GM12878 (cell line): Measurements from ENCODE around the gene TSR1. TPM values are rescaled to one million over a fixed set of nuclear protein-coding genes. Genes with fewer than 3 reads are reported as not detected.

ENCODE experiments used
- ATAC-seq: fragments of 200-7000 bp; cut with Tn5 transposase; 3 replicates; pipeline ENCODE4 v1.9.1; 2020; ENCODE audit warnings: mild to moderate bottlenecking, moderate library complexity
- BruUV-seq: library from RNA; stranded (reverse); fragments of 400-500 nt; replicated peaks from 2 replicates; lab custom pipeline; 2021; lab: Mats Ljungman, UMichigan
- CTCF ChIA-PET: fragments of 300-600 bp; sonication (Branson Sonifier 250); formaldehyde crosslinking; extraction: SDS; loops from one replicate; lab custom pipeline; 2021; ENCODE audit warnings: inconsistent platforms; lab: Yijun Ruan, JAX
- POLR2A ChIA-PET: fragments of 350-600 bp; formaldehyde crosslinking; extraction: SDS; loops from one replicate; lab custom pipeline; 2021; ENCODE audit warnings: inconsistent platforms; lab: Charles Lee
- RAD21 ChIA-PET: fragments of 300-600 bp; sonication (Branson Sonifier 250); formaldehyde crosslinking; loops from one replicate; lab custom pipeline; 2023; ENCODE audit warnings: antibody characterized with exemption; ENCODE audit not compliant: unreplicated experiment; lab: Charles Lee
- SMC1A ChIA-PET: fragments of 300-600 bp; sonication (Branson Sonifier 250); formaldehyde crosslinking; loops from one replicate; lab custom pipeline; 2023; ENCODE audit not compliant: unreplicated experiment, uncharacterized antibody; lab: Charles Lee
- DNase-seq: peaks from one replicate; pipeline ENCODE4 v3.0.0-alpha.2; 2011; ENCODE audit warnings: low read depth, low spot score
- FAIRE-seq: peaks from 3 replicates; lab custom pipeline; 2011; peaks lifted over from hg19 to GRCh38; lab: Jason Lieb, UNC
- H2AFZ ChIP-seq: 2 replicates; pipeline ENCODE4 v1.6.0; 2011; ENCODE audit warnings: low read depth, low read length, control low read depth; ENCODE audit not compliant: control insufficient read depth
- H3K27ac ChIP-seq: 2 replicates; pipeline ENCODE4 v1.5.1; 2011; ENCODE audit warnings: control low read depth; ENCODE audit not compliant: control insufficient read depth, insufficient read depth
- H3K27me3 ChIP-seq, 2 experiments: replicated peaks in 1 of 2; 2 replicates each; pipeline versions ENCODE4 v1.6.0 to v1.6.1; 2011; ENCODE audit warnings: low read length in 1 of 2; ENCODE audit not compliant: control insufficient read depth in 2 of 2, insufficient read depth in 2 of 2
- H3K36me3 ChIP-seq, 2 experiments: 2 replicates each; pipeline ENCODE4 v1.5.1; 2011; ENCODE audit warnings: low read length in 1 of 2; ENCODE audit not compliant: control insufficient read depth in 2 of 2, insufficient read depth in 2 of 2
- H3K4me1 ChIP-seq: 2 replicates; pipeline ENCODE4 v1.6.1; 2011; ENCODE audit warnings: mild to moderate bottlenecking, low read length, moderate library complexity, mixed read lengths; ENCODE audit not compliant: control insufficient read depth, insufficient read depth
- H3K4me2 ChIP-seq: 2 replicates; pipeline ENCODE4 v1.6.0; 2011; ENCODE audit warnings: control low read depth; ENCODE audit not compliant: control insufficient read depth, insufficient read depth
- H3K4me3 ChIP-seq: fragments of 200-600 bp; sonication (generic); 2 replicates; pipeline ENCODE4 v1.5.1; 2016
- H3K79me2 ChIP-seq: 2 replicates; pipeline ENCODE4 v1.6.0; 2011; ENCODE audit warnings: low read length; ENCODE audit not compliant: control insufficient read depth, insufficient read depth
- H3K9ac ChIP-seq: 2 replicates; pipeline ENCODE4 v1.8.0; 2011; ENCODE audit warnings: low read length, control low read depth, mixed read lengths; ENCODE audit not compliant: control insufficient read depth, insufficient read depth
- H3K9me3 ChIP-seq: replicated peaks from 3 replicates; pipeline ENCODE4 v1.5.1; 2011; ENCODE audit warnings: mild to moderate bottlenecking, low read length; ENCODE audit not compliant: control insufficient read depth, insufficient read depth
- H4K20me1 ChIP-seq: 2 replicates; pipeline ENCODE4 v1.6.0; 2011; ENCODE audit not compliant: control insufficient read depth, insufficient read depth
- BRCA1 ChIP-seq: IDR thresholded peaks from 2 replicates; pipeline ENCODE4 v1.6.1; 2011; ENCODE audit warnings: low read depth, low read length, improper control_type of control experiment
- FOXM1 ChIP-seq: IDR thresholded peaks from 2 replicates; pipeline ENCODE4 v1.6.1; 2012; ENCODE audit warnings: low read depth, mild to moderate bottlenecking, inconsistent platforms, low read length, moderate library complexity
- HDAC2 ChIP-seq: fragments of 200-600 bp; sonication (generic); IDR thresholded peaks from 2 replicates; pipeline ENCODE4 v1.6.1; 2017
- HSF1 ChIP-seq: fragments of 150-350 bp; IDR thresholded peaks from 2 replicates; pipeline ENCODE4 v1.6.1; 2014; ENCODE audit warnings: mild to moderate bottlenecking, low read depth, low read length
- MAX ChIP-seq: IDR thresholded peaks from 2 replicates; pipeline ENCODE4 v1.6.1; 2012; ENCODE audit warnings: low read depth, low read length, improper control_type of control experiment
- NFIC ChIP-seq: IDR thresholded peaks from 2 replicates; pipeline ENCODE4 v1.6.1; 2012; ENCODE audit warnings: low read depth, mild to moderate bottlenecking, inconsistent platforms, low read length, moderate library complexity
- NR2C2 ChIP-seq: IDR thresholded peaks from 2 replicates; pipeline ENCODE4 v1.6.1; 2011; ENCODE audit warnings: borderline replicate concordance, low read depth; ENCODE audit not compliant: control insufficient read depth, insufficient read length
- NRF1 ChIP-seq: conservative IDR thresholded peaks from 2 replicates; pipeline ENCODE4 v1.6.1; 2011; ENCODE audit warnings: mild to moderate bottlenecking, low read depth, low read length, improper control_type of control experiment
- PAX8 ChIP-seq: fragments of 450-650 bp; IDR thresholded peaks from 2 replicates; pipeline ENCODE4 v1.6.1; 2017; ENCODE audit warnings: mild to moderate bottlenecking, moderate library complexity
- PML ChIP-seq: IDR thresholded peaks from 2 replicates; pipeline ENCODE4 v1.6.1; 2012; ENCODE audit warnings: low read length, inconsistent platforms
- POU2F2 ChIP-seq: IDR thresholded peaks from 3 replicates; pipeline ENCODE4 v1.6.1; 2011; ENCODE audit warnings: low read depth, mild to moderate bottlenecking, low read length, borderline replicate concordance
- RCOR1 ChIP-seq: conservative IDR thresholded peaks from 2 replicates; pipeline ENCODE4 v1.6.1; 2012; ENCODE audit warnings: low read depth, low read length, improper control_type of control experiment
- RUNX3 ChIP-seq: IDR thresholded peaks from 2 replicates; pipeline ENCODE4 v1.6.1; 2012; ENCODE audit warnings: low read length, inconsistent platforms
- SUPT20H ChIP-seq: IDR thresholded peaks from 2 replicates; pipeline ENCODE4 v1.6.1; 2011; ENCODE audit warnings: low read depth, mild to moderate bottlenecking, low read length, moderate library complexity, borderline replicate concordance; ENCODE audit not compliant: control insufficient read depth
- TAF1 ChIP-seq: IDR thresholded peaks from 2 replicates; pipeline ENCODE4 v1.6.1; 2011; ENCODE audit warnings: mild to moderate bottlenecking, low read depth, low read length, borderline replicate concordance
- WGBS: methylation state at CpG from one replicate; pipeline ENCODE4 v1.1.6; 2016; ENCODE audit warnings: low lambda C conversion rate; ENCODE audit not compliant: insufficient replicate concordance, insufficient coverage; ENCODE audit errors: missing lambda C conversion rate; 5-methylcytosine and 5-hydroxymethylcytosine counted together
- in situ Hi-C: fragments of 300-500 bp; cut with MboI; formaldehyde crosslinking; loops from 9 replicates; pipeline ENCODE4 v1.14.3; 2018; ENCODE audit warnings: mixed read lengths
- intact Hi-C: fragments of 100-400 bp; cut with micrococcal nuclease; formaldehyde crosslinking; loops from one replicate; pipeline ENCODE4 v1.14.2; 2022; ENCODE audit not compliant: unreplicated experiment
- polyA plus RNA-seq, 11 experiments: library from polyadenylated mRNA; depleted of rRNA in 4 of 11; unstranded in 6 of 11; stranded (reverse) in 5 of 11; fragments of >200 nt; fragmentation: Nextera tagmentation in 4 of 11; fragmentation: Illumina TruSeq in 1 of 11; extraction: Ambion mirVana in 4 of 11; extraction: Trizol in 1 of 11; gene quantifications; 1 replicate in 1 of 11; 2 replicates in 10 of 11; pipeline versions ENCODE4 v1.2.1 to v1.2.3, GENCODE V29; 2011 to 2016; ENCODE audit warnings: inconsistent platforms in 2 of 11, missing spikeins in 2 of 11, low read depth in 1 of 11
- total RNA-seq, 4 experiments: library from RNA; depleted of rRNA in 3 of 4; stranded (reverse); fragments of >200 nt in 3 of 4; fragmentation: Illumina TruSeq in 1 of 4; extraction: Trizol in 1 of 4; gene quantifications; 2 replicates each; pipeline versions ENCODE4 v1.2.1 to v1.2.3, GENCODE V29; 2013 to 2021

The TSR1 gene
- total and polyA plus RNA-seq, 10 of the 15 experiments (the other 5 are each of a cell fraction or from before 2014, with no cell fraction given) = 14.7 to 100 (median 46.9) TPM

GRCh38 chr17:2373179-2373578 is 36.9 kb upstream of the TSR1 start:
- DNase-seq (no peak), FAIRE-seq (no peak), ATAC-seq (no peak)
- Histone ChIP-seq H2AFZ (no peak overlapping the region), H3K9ac (no peak overlapping the region), H3K79me2 (no peaks in the 10 kb centered on the region), H3K9me3 (no peaks in the 10 kb centered on the region), H3K4me1 (no peaks in the 10 kb centered on the region), H3K4me3 (no peak overlapping the region), H3K27me3 (no peaks in the 10 kb centered on the region), H3K36me3 (no peaks in the 10 kb centered on the region; a peak in 2 of 4 replicates), H3K4me2 (no peak overlapping the region), H4K20me1 (no peaks in the 10 kb centered on the region), H3K27ac (no peak overlapping the region)
- ChIA-PET SMC1A (interaction anchor here (1.8 kb wide), 1 partner anchor 43 kb away, joined by 7 read pairs; no protein-coding TSS in a partner anchor), CTCF (interaction anchor here (0.8 to 1.9 kb wide), 2 partner anchors 9 to 43 kb away, joined by 3 to 8 read pairs; no protein-coding TSS in a partner anchor), POLR2A (no interaction called here), RAD21 (interaction anchor here (1.9 kb wide), 1 partner anchor 9 kb away, joined by 5 read pairs; no protein-coding TSS in a partner anchor)
- intact Hi-C loops (no loop called here), in situ Hi-C loops (no loop called here)
- TF ChIP-seq HDAC2 (no peak), NRF1 (no peak), POU2F2 (no peak), SUPT20H (no peak), HSF1 (no peak), PML (no peak), FOXM1 (no peak), TAF1 (no peak), PAX8 (no peak), NR2C2 (no peak), MAX (no peak), NFIC (no peak), RCOR1 (no peak), BRCA1 (no peak), RUNX3 (no peak)
- no TSS peak for BruUV-seq
- 91% methylated on average over 15 of the region's 18 CpGs for WGBS
